ENCODE results near the gene SERPIND1.
"Not testable (repeated sequence)": the region's sequence is repeated elsewhere in the genome, so short reads cannot be mapped to it uniquely, and the experiment has no call there.

SERPIND1 gene

GRCh38 chr22:20729194-20729593 lies 44.7 kb upstream of the SERPIND1 start:
- Mint-ChIP-seq H3K27me3 (ENCODE audit: low read depth) (no peaks in the 10 kb centered on the region), H3K9me3 (no peaks in the 10 kb centered on the region), H3K4me1 (no peaks in the 10 kb centered on the region), H3K4me3 (no peak overlapping the region), H3K27ac (no peak overlapping the region), H3K36me3 (ENCODE audit: low read depth) (peaks cover 18% of the 10 kb centered on the region)
- TF ChIP-seq CTCF (IDR thresholded peaks at IDR 0.05; ENCODE audit: unreplicated experiment in 3 of 3) = no peak

- H3K4me1 Mint-ChIP-seq; H3K4me3 Mint-ChIP-seq; H3K9me3 Mint-ChIP-seq; H3K27ac Mint-ChIP-seq; H3K27me3 Mint-ChIP-seq (ENCODE audit: low read depth): not testable (repeated sequence)
- peaks cover 16% of the 10 kb centered on the region for H3K36me3 Mint-ChIP-seq (ENCODE audit: low read depth)
These were observed 41.5 kb upstream of the SERPIND1 start for GRCh38 chr22:20732431-20732830.

- H3K27ac Mint-ChIP-seq; H3K4me3 Mint-ChIP-seq; H3K27me3 Mint-ChIP-seq (ENCODE audit: low read depth); H3K9me3 Mint-ChIP-seq; H3K4me1 Mint-ChIP-seq: not testable (repeated sequence)
- H3K36me3 Mint-ChIP-seq (ENCODE audit: low read depth) = peaks cover 34% of the 10 kb centered on the region
These were observed 38.4 kb upstream of the SERPIND1 start for GRCh38 chr22:20735356-20736162.

DNA sequence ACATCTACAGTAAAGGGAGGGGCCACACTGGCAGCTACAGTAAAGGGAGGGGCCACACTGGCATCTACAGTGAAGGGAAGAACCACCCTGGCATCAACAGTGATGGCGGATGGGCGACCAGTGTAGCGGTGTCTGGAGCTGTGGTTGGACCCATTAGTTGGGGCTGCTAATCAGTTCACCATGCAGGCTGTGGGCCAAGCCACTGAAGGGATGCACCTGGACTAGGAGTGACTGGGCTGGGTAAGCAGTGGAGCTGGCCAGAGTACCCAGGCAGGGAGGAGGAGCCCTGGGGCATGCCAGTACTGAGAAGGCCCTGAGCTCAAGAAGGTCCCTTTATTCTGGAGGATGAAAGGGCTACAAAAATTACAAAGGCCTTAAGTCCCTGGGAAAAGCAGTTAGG lies 37.0 kb upstream of the SERPIND1 start:
- H3K27me3 Mint-ChIP-seq (ENCODE audit: low read depth); H3K27ac Mint-ChIP-seq; H3K4me3 Mint-ChIP-seq; H3K9me3 Mint-ChIP-seq; H3K4me1 Mint-ChIP-seq: not testable (repeated sequence)
- H3K36me3 Mint-ChIP-seq (ENCODE audit: low read depth) = peaks cover 47% of the 10 kb centered on the region

GRCh38 chr22:20738394-20739089 lies 35.4 kb upstream of the SERPIND1 start:
- Mint-ChIP-seq H3K9me3 (peaks cover 9% of the 10 kb centered on the region), H3K4me1 (no peaks in the 10 kb centered on the region), H3K36me3 (ENCODE audit: low read depth) (peaks cover 60% of the 10 kb centered on the region), H3K4me3 (no peak overlapping the region), H3K27me3 (ENCODE audit: low read depth) (no peaks in the 10 kb centered on the region), H3K27ac (no peak overlapping the region)
- no peak for TF ChIP-seq CTCF (IDR thresholded peaks at IDR 0.05; ENCODE audit: unreplicated experiment in 3 of 3)

DNA sequence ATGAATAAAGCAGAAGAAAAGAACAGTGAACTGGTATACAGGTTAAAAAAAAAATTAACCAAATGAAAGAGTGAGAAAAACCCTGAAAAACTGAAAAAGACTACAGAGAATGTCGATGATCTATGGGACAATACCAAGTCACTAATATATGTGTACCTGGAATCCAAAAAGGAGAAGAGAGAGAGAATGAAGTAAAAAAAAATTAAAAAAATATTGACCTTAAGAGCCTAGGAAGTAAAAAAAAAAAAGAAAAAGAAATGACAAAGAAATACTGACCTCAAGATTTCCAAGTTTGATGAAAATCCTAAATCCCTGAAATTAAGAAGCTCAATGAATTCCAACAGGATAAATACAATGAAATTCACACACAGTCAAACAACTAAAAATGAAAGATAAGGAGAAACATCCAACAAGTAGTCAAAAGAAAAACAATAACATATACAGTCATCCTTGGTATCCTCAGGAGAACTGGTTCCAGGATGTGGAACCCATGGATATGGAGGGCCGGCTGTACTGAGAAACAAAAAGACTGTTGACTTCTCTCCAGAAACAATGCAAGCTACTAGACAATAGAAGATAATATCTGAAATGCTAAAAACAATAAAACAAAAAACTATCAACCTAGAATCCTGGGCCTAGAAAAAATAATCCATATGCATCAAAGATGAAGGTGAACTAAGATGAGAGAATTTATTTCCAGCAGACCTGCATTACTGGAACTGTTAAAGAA lies 33.5 kb upstream of the SERPIND1 start:
- Mint-ChIP-seq H3K36me3 (ENCODE audit: low read depth) (peaks cover 79% of the 10 kb centered on the region), H3K4me3 (no peak overlapping the region), H3K27ac (no peak overlapping the region), H3K27me3 (ENCODE audit: low read depth) (no peaks in the 10 kb centered on the region), H3K9me3 (peaks cover 9% of the 10 kb centered on the region), H3K4me1 (no peaks in the 10 kb centered on the region)
- TF ChIP-seq CTCF (IDR thresholded peaks at IDR 0.05; ENCODE audit: unreplicated experiment in 3 of 3) = no peak

GRCh38 chr22:20741008-20741633 lies 32.8 kb upstream of the SERPIND1 start:
- H3K9me3 Mint-ChIP-seq = peaks cover 9% of the 10 kb centered on the region
- TF ChIP-seq CTCF (IDR thresholded peaks at IDR 0.05; ENCODE audit: unreplicated experiment in 3 of 3) = no peak

More at GRCh38 chr22:20741008-20741633, 32.8 kb upstream of the SERPIND1 start:
- no peaks in the 10 kb centered on the region for H3K4me1 Mint-ChIP-seq
- no peaks in the 10 kb centered on the region for H3K27me3 Mint-ChIP-seq (ENCODE audit: low read depth)
- no peak overlapping the region for H3K4me3 Mint-ChIP-seq
- no peak overlapping the region for H3K27ac Mint-ChIP-seq
- peaks cover 75% of the 10 kb centered on the region for H3K36me3 Mint-ChIP-seq (ENCODE audit: low read depth)
